Endodermal cell (in vitro differentiated cells): ENCODE results near the gene SRA1. TPM values are rescaled to one million over a fixed set of nuclear protein-coding genes. Genes with fewer than 3 reads are reported as not detected.

Experiments used
- DNase-seq: peaks from one replicate; pipeline ENCODE4 v3.0.0-alpha.2; 2017
- H3K27ac ChIP-seq: 2 replicates; pipeline ENCODE4 v1.5.1; 2013; ENCODE audit warnings: mild to moderate bottlenecking, low read depth, low read length, moderate library complexity
- H3K27me3 ChIP-seq: 2 replicates; pipeline ENCODE4 v1.6.1; 2013; ENCODE audit warnings: mild to moderate bottlenecking, low read length, moderate library complexity; ENCODE audit not compliant: insufficient read depth, control insufficient read depth, poor library complexity, severe bottlenecking
- H3K36me3 ChIP-seq: 2 replicates; pipeline ENCODE4 v1.7.0; 2013; ENCODE audit warnings: mild to moderate bottlenecking, low read length, moderate library complexity; ENCODE audit not compliant: control insufficient read depth, insufficient read depth
- H3K4me1 ChIP-seq: one replicate; pipeline ENCODE4 v1.7.0; 2013; ENCODE audit warnings: low read length; ENCODE audit not compliant: control insufficient read depth, insufficient read depth
- H3K4me3 ChIP-seq: 2 replicates; pipeline ENCODE4 v1.5.1; 2013; ENCODE audit warnings: mild to moderate bottlenecking, low read length, moderate library complexity
- H3K9ac ChIP-seq: 2 replicates; pipeline ENCODE4 v1.6.1; 2013; ENCODE audit warnings: mild to moderate bottlenecking, low read length, moderate library complexity; ENCODE audit not compliant: poor library complexity, severe bottlenecking; ENCODE audit errors: extremely low read depth
- H3K9me3 ChIP-seq: 2 replicates; pipeline ENCODE4 v1.6.1; 2013; ENCODE audit warnings: mild to moderate bottlenecking, low read length, moderate library complexity; ENCODE audit not compliant: control insufficient read depth
- H3K27ac Mint-ChIP-seq: 2 replicates; pipeline ENCODE4 v1.8.0; 2020; ENCODE audit warnings: mixed read lengths
- H3K27me3 Mint-ChIP-seq: 2 replicates; pipeline ENCODE4 v1.8.0; 2021; ENCODE audit warnings: mild to moderate bottlenecking, mixed read lengths; ENCODE audit not compliant: insufficient read depth
- H3K36me3 Mint-ChIP-seq: 2 replicates; pipeline ENCODE4 v1.8.0; 2020; ENCODE audit warnings: low read depth, mixed read lengths
- H3K4me1 Mint-ChIP-seq: 2 replicates; pipeline ENCODE4 v1.8.0; 2020; ENCODE audit warnings: mixed read lengths
- H3K4me3 Mint-ChIP-seq: 2 replicates; pipeline ENCODE4 v1.8.0; 2020; ENCODE audit warnings: mild to moderate bottlenecking, moderate library complexity, mixed read lengths
- H3K9me3 Mint-ChIP-seq: 2 replicates; pipeline ENCODE4 v1.8.0; 2020; ENCODE audit warnings: mild to moderate bottlenecking, mixed read lengths
- CTCF ChIP-seq: fragments of 200-600 bp; sonication (generic); conservative IDR thresholded peaks from 2 replicates; pipeline ENCODE4 v1.5.0; 2021; ENCODE audit warnings: antibody characterized with exemption, mild to moderate bottlenecking
- WGBS, 2 experiments: methylation state at CpG; one replicate each; pipeline versions ENCODE4 v1.1.5 to v1.1.7; 2013; ENCODE audit warnings: missing lambda C conversion rate in 2 of 2, mixed read lengths in 1 of 2; ENCODE audit not compliant: insufficient coverage in 1 of 2, insufficient read length in 1 of 2; 5-methylcytosine and 5-hydroxymethylcytosine counted together
- total RNA-seq, 2 donors: library from RNA; stranded (reverse); fragmentation: NEBNext Ultra II Directional in 1 of 2; extraction: Animal tissue kit (Norgen Biotek cat#: 25700) in 1 of 2; gene quantifications; 2 replicates in 1 of 2; 3 replicates in 1 of 2; pipeline ENCODE4 v1.2.1, GENCODE V29; 2021

SRA1 gene
- total RNA-seq, 2 donors from 2014 or later: 40.5 to 42.9 TPM

- Histone ChIP-seq H3K9me3 (no peaks in the 10 kb centered on the region), H3K9ac (no peak overlapping the region), H3K27me3 (no peaks in the 10 kb centered on the region), H3K36me3 (peaks cover 24% of the 10 kb centered on the region), H3K27ac (no peak overlapping the region), H3K4me1 (peaks cover 1% of the 10 kb centered on the region), H3K4me3 (no peak overlapping the region)
- H3K4me3 Mint-ChIP-seq: no peak overlapping the region
- no peak for TF ChIP-seq CTCF
- H3K4me1 Mint-ChIP-seq: peaks cover 23% of the 10 kb centered on the region
- peaks cover 24% of the 10 kb centered on the region for H3K36me3 Mint-ChIP-seq
- no peak for DNase-seq
- H3K27ac Mint-ChIP-seq: no peak overlapping the region
- H3K9me3 Mint-ChIP-seq: no peaks in the 10 kb centered on the region
- 97% methylated on average over 9 of the region's 9 CpGs; no CpG with 5 or more reads in 1 of the 2 experiments for WGBS, 2 experiments
- H3K27me3 Mint-ChIP-seq: no peaks in the 10 kb centered on the region
These were observed 1.3 kb upstream of the SRA1 start for GRCh38 chr5:140558542-140558941.

- peak overlapping the region; percentile 77 for H3K27ac ChIP-seq
- H3K4me1 ChIP-seq: no peaks in the 10 kb centered on the region
- H3K36me3 ChIP-seq: peaks cover 27% of the 10 kb centered on the region
- peaks cover 22% of the 10 kb centered on the region for H3K4me1 Mint-ChIP-seq
- H3K27ac Mint-ChIP-seq: peak overlapping the region; percentile 97
- peaks cover 30% of the 10 kb centered on the region for H3K36me3 Mint-ChIP-seq
- DNase-seq: no peak
- H3K4me3 ChIP-seq: peak overlapping the region; percentile 85
- H3K9ac ChIP-seq: no peak overlapping the region
- TF ChIP-seq CTCF: no peak
- H3K9me3 Mint-ChIP-seq: no peaks in the 10 kb centered on the region
- 93 to 100% methylated on average over 3 of the region's 3 CpGs for WGBS, 2 experiments
- no peaks in the 10 kb centered on the region for H3K27me3 ChIP-seq
- peak overlapping the region; percentile 88 for H3K4me3 Mint-ChIP-seq
- no peaks in the 10 kb centered on the region for H3K27me3 Mint-ChIP-seq
- H3K9me3 ChIP-seq: no peaks in the 10 kb centered on the region
These were observed 692 bp upstream of the SRA1 start for GRCh38 chr5:140557965-140558364.

GRCh38 chr5:140556438-140556837, 835 bp downstream of the SRA1 start:
- peak overlapping the region; percentile 88 for H3K4me3 Mint-ChIP-seq
- 10 to 14% methylated on average over 3 to 6 of the region's 6 CpGs for WGBS, 2 experiments

More at GRCh38 chr5:140556438-140556837, 835 bp downstream of the SRA1 start:
- Histone ChIP-seq H3K4me3 (peak overlapping the region; percentile 85), H3K27ac (no peak overlapping the region), H3K4me1 (no peaks in the 10 kb centered on the region), H3K27me3 (no peaks in the 10 kb centered on the region), H3K9me3 (no peaks in the 10 kb centered on the region), H3K36me3 (peaks cover 37% of the 10 kb centered on the region), H3K9ac (peak overlapping the region; percentile 85)
- no peak for DNase-seq
- peak overlapping the region; percentile 97 for H3K27ac Mint-ChIP-seq
- peaks cover 22% of the 10 kb centered on the region for H3K4me1 Mint-ChIP-seq
- no peak for TF ChIP-seq CTCF
- peaks cover 34% of the 10 kb centered on the region for H3K36me3 Mint-ChIP-seq
- no peaks in the 10 kb centered on the region for H3K27me3 Mint-ChIP-seq
- H3K9me3 Mint-ChIP-seq: no peaks in the 10 kb centered on the region
